ENCODE measurements around the gene TYW5.
"Not testable (repeated sequence)": the region's sequence is repeated elsewhere in the genome, so short reads cannot be mapped to it uniquely, and the experiment has no call there.

DNA sequence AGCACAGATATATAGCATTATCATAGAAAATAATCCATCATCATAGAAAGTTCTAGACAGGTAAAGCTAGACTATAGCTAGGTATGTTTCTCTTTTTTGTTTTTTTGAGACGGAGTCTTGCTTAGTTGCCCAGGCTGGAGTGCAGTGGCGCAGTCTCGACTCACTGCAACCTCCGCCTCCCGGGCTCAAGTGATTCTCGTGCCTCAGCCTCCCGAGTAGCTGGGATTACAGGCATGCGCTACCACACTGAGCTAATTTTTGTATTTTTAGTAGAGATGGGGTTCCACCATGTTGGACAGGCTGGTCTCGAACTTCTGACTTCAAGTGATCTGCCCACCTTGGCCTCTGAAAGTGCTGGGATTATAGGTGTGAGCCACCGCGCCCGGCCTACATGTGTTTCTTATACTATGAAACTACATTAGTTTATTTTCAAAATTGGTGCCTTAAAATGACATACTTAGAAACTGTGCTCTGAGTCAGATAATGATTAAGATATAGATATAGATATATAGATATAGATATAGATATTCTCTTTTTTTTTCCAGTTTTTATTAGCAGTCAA lies 42.7 kb downstream of the TYW5 start:
- not testable (repeated sequence) for TF ChIP-seq EZH2 (IDR thresholded peaks at IDR 0.05); POLR2AphosphoS5 (IDR thresholded peaks at IDR 0.05; ENCODE audit: borderline replicate concordance, low read depth, low read length)

Measured in SK-N-MC (cell line).